Ovary (tissue), 3 donors: Measurements from ENCODE around the gene NUDT4.

Experiments used
- CTCF ChIP-seq, 3 donors: fragments of 450-650 bp in 2 of 3; fragments of 200-600 bp in 1 of 3; IDR thresholded peaks; one replicate each; pipeline versions ENCODE4 v1.5.1 to v1.8.0; 2016 to 2022; ENCODE audit warnings: antibody characterized with exemption in 3 of 3, mild to moderate bottlenecking in 1 of 3
- EP300 ChIP-seq: sonication (generic); formaldehyde crosslinking; IDR thresholded peaks from one replicate; pipeline ENCODE4 v1.6.1; 2017; ENCODE audit warnings: antibody characterized with exemption
- POLR2A ChIP-seq: fragments of 450-650 bp; IDR thresholded peaks from one replicate; pipeline ENCODE4 v1.6.1; 2017; ENCODE audit warnings: antibody characterized with exemption, mild to moderate bottlenecking, moderate library complexity
- donor health status: DM: no; HTN: no; CAD: no.

GRCh38 chr12:93387780-93388179 is 10.1 kb downstream of the NUDT4 start:
- no peak for TF ChIP-seq CTCF (IDR thresholded peaks at IDR 0.05)
- no peak for TF ChIP-seq EP300
- TF ChIP-seq POLR2A, result no peak
